ENCODE results near the gene SLC38A8.

Gene SLC38A8

GRCh38 chr16:84047626-84048025 lies 5.0 kb upstream of the SLC38A8 start:
- no peak for DNase-seq

- no peak for DNase-seq
Observed at GRCh38 chr16:84047206-84047605, 4.6 kb upstream of the SLC38A8 start.

- no peak for DNase-seq
Observed at GRCh38 chr16:84045818-84046470, 3.3 kb upstream of the SLC38A8 start.

GRCh38 chr16:84045001-84045817 lies 2.6 kb upstream of the SLC38A8 start:
- DNase-seq = no peak

- no peak for DNase-seq
Observed at GRCh38 chr16:84044118-84044488, 1.5 kb upstream of the SLC38A8 start.

GRCh38 chr16:84043486-84044117 lies 1.0 kb upstream of the SLC38A8 start:
- DNase-seq = no peak

- DNase-seq = peak; percentile 84
Observed at GRCh38 chr16:84042879-84043485, 387 bp upstream of the SLC38A8 start.

- DNase-seq = no peak
Observed at GRCh38 chr16:84041881-84042280, 714 bp downstream of the SLC38A8 start.

GRCh38 chr16:84040823-84041820 lies 1.5 kb downstream of the SLC38A8 start:
- no peak for DNase-seq

- no peak for DNase-seq
Observed at GRCh38 chr16:84040226-84040822, 2.3 kb downstream of the SLC38A8 start.

- DNase-seq = no peak
Observed at GRCh38 chr16:84039696-84040095, 2.9 kb downstream of the SLC38A8 start.

- no peak for DNase-seq
Observed at GRCh38 chr16:84038469-84038868, 4.1 kb downstream of the SLC38A8 start.

- DNase-seq = no peak
Observed at GRCh38 chr16:84036982-84037425, 5.6 kb downstream of the SLC38A8 start.

GRCh38 chr16:84036131-84036530 lies 6.5 kb downstream of the SLC38A8 start:
- no peak for DNase-seq

- no peak for DNase-seq
Observed at GRCh38 chr16:84034516-84034915, 8.1 kb downstream of the SLC38A8 start.

GRCh38 chr16:84033251-84034195 lies 9.1 kb downstream of the SLC38A8 start:
- no peak for DNase-seq

- DNase-seq = no peak
Observed at GRCh38 chr16:84032458-84033178, 10.0 kb downstream of the SLC38A8 start.

GRCh38 chr16:84031556-84031955 lies 11.0 kb downstream of the SLC38A8 start:
- DNase-seq = no peak

GRCh38 chr16:84029297-84030047 lies 13.1 kb downstream of the SLC38A8 start:
- DNase-seq = no peak
